ENCODE data around the gene IGSF5.

- TF ChIP-seq CTCF (IDR thresholded peaks at IDR 0.05; ENCODE audit: low read depth, low read length, missing input control): no peak
- no peak for TF ChIP-seq ZBTB33 (IDR thresholded peaks at IDR 0.05)
- TF ChIP-seq TAF1 (conservative IDR thresholded peaks at IDR 0.05): no peak
- no peak for TF ChIP-seq HNF4A (conservative IDR thresholded peaks at IDR 0.05)
Measured at GRCh38 chr21:39825250-39825649, 80.3 kb downstream of the IGSF5 start.
